GM23248 (cell line): ENCODE measurements around the gene TMPRSS5.

Experiments
- EZH2 ChIP-seq: fragments of 200-600 bp; sonication (generic); IDR thresholded peaks from 2 replicates; pipeline ENCODE4 v1.6.1; 2018; ENCODE audit warnings: antibody characterized with exemption, mild to moderate bottlenecking; ENCODE audit not compliant: insufficient read depth, poor library complexity, severe bottlenecking
- EZH2phosphoT487 ChIP-seq: fragments of 200-600 bp; sonication (generic); IDR thresholded peaks from 2 replicates; pipeline ENCODE4 v1.6.1; 2018; ENCODE audit warnings: antibody characterized with exemption, moderate library complexity, mild to moderate bottlenecking, low read depth; ENCODE audit not compliant: insufficient read depth

GRCh38 chr11:113663567-113663966 is 42.5 kb downstream of the TMPRSS5 start:
- no peak for TF ChIP-seq EZH2
- TF ChIP-seq EZH2phosphoT487 = no peak
